ENCODE measurements around the gene RBM15. TPM values are rescaled to one million over a fixed set of nuclear protein-coding genes. Genes with fewer than 3 reads are reported as not detected.

Gene RBM15
- total and polyA plus RNA-seq, 2 donors (not counting 3 experiments of a cell fraction or from before 2014, with no cell fraction given): 8.5 to 29.5 TPM

DNA sequence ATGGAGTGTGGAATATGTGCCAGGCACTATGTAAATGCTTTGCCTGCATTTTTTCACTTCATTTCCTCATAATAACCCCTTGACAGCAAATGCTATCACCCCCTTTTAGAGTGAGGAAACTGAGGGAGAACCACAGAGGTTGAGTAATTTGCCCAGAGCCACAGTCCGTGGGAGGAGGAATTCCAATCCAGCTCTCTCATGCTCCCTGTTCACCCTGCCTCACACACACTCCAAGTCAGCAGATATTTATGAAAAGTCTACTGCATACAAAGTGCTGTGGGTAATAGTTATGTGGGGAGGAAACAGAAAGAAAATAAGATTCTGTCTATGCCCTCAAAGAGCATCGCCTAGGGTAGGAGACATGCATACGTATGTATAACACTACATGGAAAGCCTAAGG lies 30.9 kb upstream of the RBM15 start:
- H3K4me2 ChIP-seq (ENCODE audit: insufficient read depth, low read length): no peak overlapping the region
- peaks cover 4 to 7% of the 10 kb centered on the region in 2 experiments for H3K27me3 ChIP-seq (ENCODE audit: control insufficient read depth in 2 of 2, insufficient read depth in 2 of 2, low read length in 2 of 2)
- H3K4me1 ChIP-seq (ENCODE audit: control insufficient read depth, extremely low read depth, insufficient read depth, low read length): no peaks in the 10 kb centered on the region
- H3K4me3 ChIP-seq (replicated peaks in 1 of 3; ENCODE audit: insufficient read depth in 1 of 3, low read depth in 1 of 3, low read length in 3 of 3): no peak overlapping the region
- BruUV-seq (replicated peaks): no TSS peak
- H4K20me1 ChIP-seq (replicated peaks; ENCODE audit: control insufficient read depth, extremely low read depth, insufficient read depth, low read length): no peaks in the 10 kb centered on the region
- H3K9me3 ChIP-seq (replicated peaks; ENCODE audit: control insufficient read depth, insufficient read depth, low read length): no peaks in the 10 kb centered on the region
- FAIRE-seq: no peak
- no peaks in the 10 kb centered on the region for H3K36me3 ChIP-seq (ENCODE audit: control insufficient read depth in 2 of 2, extremely low read depth in 1 of 2, insufficient read depth in 2 of 2, low read length in 2 of 2)
- TF ChIP-seq JUN (IDR thresholded peaks at IDR 0.05; ENCODE audit: borderline replicate concordance, insufficient read depth, insufficient read length, low read depth) (no peak), EZH2 (IDR thresholded peaks at IDR 0.05; ENCODE audit: borderline replicate concordance, low read depth, low read length, severe bottlenecking) (no peak), POLR2AphosphoS5 (IDR thresholded peaks at IDR 0.05; ENCODE audit: insufficient read depth, low read depth, low read length) (no peak), MYC (IDR thresholded peaks at IDR 0.05; ENCODE audit: low read depth, low read length) (no peak), POLR2A (IDR thresholded peaks at IDR 0.05; ENCODE audit: low read depth, low read length) (no peak), GATA2 (IDR thresholded peaks at IDR 0.05; ENCODE audit: insufficient read depth, insufficient read length, low read depth, low read length) (no peak), FOS (IDR thresholded peaks at IDR 0.05; ENCODE audit: borderline replicate concordance, insufficient read depth, low read length) (no peak)
- TF ChIP-seq, protein P1, sequence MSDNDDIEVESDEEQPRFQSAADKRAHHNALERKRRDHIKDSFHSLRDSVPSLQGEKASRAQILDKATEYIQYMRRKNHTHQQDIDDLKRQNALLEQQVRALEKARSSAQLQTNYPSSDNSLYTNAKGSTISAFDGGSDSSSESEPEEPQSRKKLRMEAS (IDR thresholded peaks at IDR 0.05; ENCODE audit: insufficient read depth, insufficient read length): no peak
- TF ChIP-seq, protein P2, sequence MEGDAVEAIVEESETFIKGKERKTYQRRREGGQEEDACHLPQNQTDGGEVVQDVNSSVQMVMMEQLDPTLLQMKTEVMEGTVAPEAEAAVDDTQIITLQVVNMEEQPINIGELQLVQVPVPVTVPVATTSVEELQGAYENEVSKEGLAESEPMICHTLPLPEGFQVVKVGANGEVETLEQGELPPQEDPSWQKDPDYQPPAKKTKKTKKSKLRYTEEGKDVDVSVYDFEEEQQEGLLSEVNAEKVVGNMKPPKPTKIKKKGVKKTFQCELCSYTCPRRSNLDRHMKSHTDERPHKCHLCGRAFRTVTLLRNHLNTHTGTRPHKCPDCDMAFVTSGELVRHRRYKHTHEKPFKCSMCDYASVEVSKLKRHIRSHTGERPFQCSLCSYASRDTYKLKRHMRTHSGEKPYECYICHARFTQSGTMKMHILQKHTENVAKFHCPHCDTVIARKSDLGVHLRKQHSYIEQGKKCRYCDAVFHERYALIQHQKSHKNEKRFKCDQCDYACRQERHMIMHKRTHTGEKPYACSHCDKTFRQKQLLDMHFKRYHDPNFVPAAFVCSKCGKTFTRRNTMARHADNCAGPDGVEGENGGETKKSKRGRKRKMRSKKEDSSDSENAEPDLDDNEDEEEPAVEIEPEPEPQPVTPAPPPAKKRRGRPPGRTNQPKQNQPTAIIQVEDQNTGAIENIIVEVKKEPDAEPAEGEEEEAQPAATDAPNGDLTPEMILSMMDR (IDR thresholded peaks at IDR 0.05; ENCODE audit: extremely low read depth in 1 of 2, insufficient read depth in 1 of 2, low read depth in 1 of 2, low read length in 2 of 2): no peak
- ChIA-PET POLR2A (no interaction called here), CTCF (interaction anchor here (1.0 to 23.0 kb wide), 2 partner anchors 100 to 111 kb away, joined by 4 to 1577 read pairs; partner anchors contain the start of gene KCNC4)
- H3K9ac ChIP-seq (replicated peaks; ENCODE audit: extremely low read depth, insufficient read depth, low read length): no peak overlapping the region
- no peak overlapping the region for H3K27ac ChIP-seq (ENCODE audit: insufficient read depth, low read depth, low read length)
- dilution Hi-C loops (cut with MboI; ENCODE audit: extremely low pct_ligation_motif_present, low sequenced_read_pairs): no loop called here
- H3K9me1 ChIP-seq (replicated peaks; ENCODE audit: control insufficient read depth, extremely low read depth, insufficient read depth, low read length): no peaks in the 10 kb centered on the region
- intact Hi-C loops (cut with micrococcal nuclease): no loop called here
- H2AFZ ChIP-seq (ENCODE audit: low read depth, low read length): no peak overlapping the region
- no peak for DNase-seq (ENCODE audit: low read depth, low spot score)
- no peaks in the 10 kb centered on the region for H3K79me2 ChIP-seq (ENCODE audit: control insufficient read depth, insufficient read depth, low read length)

All from endothelial cell of umbilical vein (primary cell).